Measurements from ENCODE around the gene SLIT3.

The SLIT3 gene

GRCh38 chr5:168813184-168813968 lies 487.6 kb downstream of the SLIT3 start:
- no peak for DNase-seq

GRCh38 chr5:168810641-168811040 lies 490.3 kb downstream of the SLIT3 start:
- DNase-seq: no peak

GRCh38 chr5:168809218-168809617 lies 491.7 kb downstream of the SLIT3 start:
- DNase-seq: no peak

GRCh38 chr5:168808051-168808616 lies 492.8 kb downstream of the SLIT3 start:
- no peak for DNase-seq

GRCh38 chr5:168807287-168807686 lies 493.7 kb downstream of the SLIT3 start:
- no peak for DNase-seq

GRCh38 chr5:168803541-168803940 lies 497.4 kb downstream of the SLIT3 start:
- no peak for DNase-seq

GRCh38 chr5:168802337-168802736 lies 498.6 kb downstream of the SLIT3 start:
- no peak for DNase-seq

- DNase-seq: no peak
Measured at GRCh38 chr5:168801567-168801966, 499.4 kb downstream of the SLIT3 start.

- DNase-seq: no peak
Measured at GRCh38 chr5:168800701-168801100, 500.2 kb downstream of the SLIT3 start.

- no peak for DNase-seq
Measured at GRCh38 chr5:168798065-168799023, 502.6 kb downstream of the SLIT3 start.

- no peak for DNase-seq
Measured at GRCh38 chr5:168796593-168797580, 504.1 kb downstream of the SLIT3 start.

- DNase-seq: no peak
Measured at GRCh38 chr5:168796000-168796399, 504.9 kb downstream of the SLIT3 start.

GRCh38 chr5:168793841-168794837 lies 506.8 kb downstream of the SLIT3 start:
- DNase-seq: no peak

GRCh38 chr5:168792678-168793077 lies 508.3 kb downstream of the SLIT3 start:
- DNase-seq: no peak

GRCh38 chr5:168790671-168791250 lies 510.2 kb downstream of the SLIT3 start:
- no peak for DNase-seq

- DNase-seq: no peak
Measured at GRCh38 chr5:168790002-168790635, 510.8 kb downstream of the SLIT3 start.

- no peak for DNase-seq
Measured at GRCh38 chr5:168788786-168789185, 512.2 kb downstream of the SLIT3 start.

GRCh38 chr5:168788107-168788506 lies 512.8 kb downstream of the SLIT3 start:
- no peak for DNase-seq

- no peak for DNase-seq
Measured at GRCh38 chr5:168786147-168786546, 514.8 kb downstream of the SLIT3 start.

GRCh38 chr5:168784454-168784853 lies 516.5 kb downstream of the SLIT3 start:
- no peak for DNase-seq

All from effector CD8-positive, alpha-beta T cell (primary cell).